Measurements from ENCODE around the gene EBI3. TPM values are rescaled to one million over a fixed set of nuclear protein-coding genes. Genes with fewer than 3 reads are reported as not detected.
A peak's percentile ranks its signal among the peaks of the same experiment; 100 is the strongest.

Gene EBI3
- total RNA-seq, 2 experiments from 2014 or later: not detected

DNA sequence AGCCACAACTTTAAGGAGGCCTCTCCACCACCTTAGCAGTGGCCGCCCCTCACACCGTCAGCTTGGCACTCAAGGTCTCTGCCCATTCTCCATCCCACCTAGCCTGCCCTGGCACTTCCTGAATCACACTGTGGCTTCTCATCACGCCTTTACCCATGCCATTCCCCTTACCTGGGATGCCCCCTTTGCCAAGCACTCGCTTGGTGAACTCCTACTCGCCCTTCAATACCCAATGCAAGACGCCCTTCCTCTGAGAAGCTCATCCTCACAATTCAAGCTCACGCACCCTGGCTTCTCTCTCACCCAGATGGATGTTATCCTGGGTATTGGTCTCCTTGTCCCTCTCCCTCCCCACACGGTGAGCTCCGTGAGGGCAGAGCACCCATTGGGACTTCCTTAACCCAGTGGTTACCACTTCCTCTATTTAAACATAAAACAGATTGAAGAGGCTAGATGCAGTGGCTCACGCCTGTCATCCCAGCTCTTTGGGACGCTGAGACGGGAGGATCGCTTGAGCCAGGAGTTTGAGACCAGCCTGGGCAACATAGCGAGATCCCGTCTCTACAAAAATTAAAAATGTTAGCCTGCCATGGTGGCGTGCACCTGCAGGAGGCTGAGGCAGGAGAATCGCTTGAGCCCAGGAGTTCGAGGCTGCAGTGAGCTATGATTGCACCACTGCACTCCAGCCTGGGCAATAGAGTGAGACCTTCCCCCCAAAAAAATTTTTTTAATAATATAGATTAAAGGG lies 37.1 kb downstream of the EBI3 start:
- ChIA-PET CTCF (ENCODE audit: unreplicated experiment) (interaction anchor here (1.2 kb wide), 1 partner anchor 86 kb away, joined by 8 read pairs; no protein-coding TSS in a partner anchor), POLR2A (interaction anchor here (0.7 to 1.5 kb wide), 4 partner anchors 19 to 260 kb away, joined by 3 to 4 read pairs (median 3); partner anchors contain the start of genes MPND and YJU2)
- no peaks in the 10 kb centered on the region for H3K79me2 ChIP-seq (ENCODE audit: insufficient read depth, low read depth, low read length)
- no peaks in the 10 kb centered on the region for H3K9me2 ChIP-seq (ENCODE audit: insufficient read depth, low read length)
- BruUV-seq (replicated peaks): no TSS peak
- no peaks in the 10 kb centered on the region for H3K4me1 ChIP-seq (ENCODE audit: insufficient read depth, low read length, poor library complexity, severe bottlenecking)
- H3K27ac ChIP-seq (ENCODE audit: low read depth, low read length, poor library complexity, severe bottlenecking): no peak overlapping the region
- H3K36me3 ChIP-seq (ENCODE audit: insufficient read depth, low read length): peaks cover 75% of the 10 kb centered on the region
- H3K4me3 ChIP-seq (ENCODE audit: low read depth, low read length, poor library complexity, severe bottlenecking): no peak overlapping the region
- no peak for DNase-seq (ENCODE audit: low spot score)
- no peak overlapping the region for H3K4me2 ChIP-seq (ENCODE audit: low read length)
- no peak overlapping the region for H2AFZ ChIP-seq (ENCODE audit: low read length)
- no peak for TF ChIP-seq EZH2phosphoT487 (IDR thresholded peaks at IDR 0.05; ENCODE audit: borderline replicate concordance, low read depth, low read length)
- TF ChIP-seq, protein P1, sequence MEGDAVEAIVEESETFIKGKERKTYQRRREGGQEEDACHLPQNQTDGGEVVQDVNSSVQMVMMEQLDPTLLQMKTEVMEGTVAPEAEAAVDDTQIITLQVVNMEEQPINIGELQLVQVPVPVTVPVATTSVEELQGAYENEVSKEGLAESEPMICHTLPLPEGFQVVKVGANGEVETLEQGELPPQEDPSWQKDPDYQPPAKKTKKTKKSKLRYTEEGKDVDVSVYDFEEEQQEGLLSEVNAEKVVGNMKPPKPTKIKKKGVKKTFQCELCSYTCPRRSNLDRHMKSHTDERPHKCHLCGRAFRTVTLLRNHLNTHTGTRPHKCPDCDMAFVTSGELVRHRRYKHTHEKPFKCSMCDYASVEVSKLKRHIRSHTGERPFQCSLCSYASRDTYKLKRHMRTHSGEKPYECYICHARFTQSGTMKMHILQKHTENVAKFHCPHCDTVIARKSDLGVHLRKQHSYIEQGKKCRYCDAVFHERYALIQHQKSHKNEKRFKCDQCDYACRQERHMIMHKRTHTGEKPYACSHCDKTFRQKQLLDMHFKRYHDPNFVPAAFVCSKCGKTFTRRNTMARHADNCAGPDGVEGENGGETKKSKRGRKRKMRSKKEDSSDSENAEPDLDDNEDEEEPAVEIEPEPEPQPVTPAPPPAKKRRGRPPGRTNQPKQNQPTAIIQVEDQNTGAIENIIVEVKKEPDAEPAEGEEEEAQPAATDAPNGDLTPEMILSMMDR (conservative IDR thresholded peaks at IDR 0.05; ENCODE audit: low read length): no peak
- H4K20me1 ChIP-seq (ENCODE audit: insufficient read depth, low read length): no peaks in the 10 kb centered on the region
- intact Hi-C loops (cut with micrococcal nuclease; ENCODE audit: unreplicated experiment): no loop called here
- no peaks in the 10 kb centered on the region for H3K9me3 ChIP-seq (ENCODE audit: low read length)

DNA sequence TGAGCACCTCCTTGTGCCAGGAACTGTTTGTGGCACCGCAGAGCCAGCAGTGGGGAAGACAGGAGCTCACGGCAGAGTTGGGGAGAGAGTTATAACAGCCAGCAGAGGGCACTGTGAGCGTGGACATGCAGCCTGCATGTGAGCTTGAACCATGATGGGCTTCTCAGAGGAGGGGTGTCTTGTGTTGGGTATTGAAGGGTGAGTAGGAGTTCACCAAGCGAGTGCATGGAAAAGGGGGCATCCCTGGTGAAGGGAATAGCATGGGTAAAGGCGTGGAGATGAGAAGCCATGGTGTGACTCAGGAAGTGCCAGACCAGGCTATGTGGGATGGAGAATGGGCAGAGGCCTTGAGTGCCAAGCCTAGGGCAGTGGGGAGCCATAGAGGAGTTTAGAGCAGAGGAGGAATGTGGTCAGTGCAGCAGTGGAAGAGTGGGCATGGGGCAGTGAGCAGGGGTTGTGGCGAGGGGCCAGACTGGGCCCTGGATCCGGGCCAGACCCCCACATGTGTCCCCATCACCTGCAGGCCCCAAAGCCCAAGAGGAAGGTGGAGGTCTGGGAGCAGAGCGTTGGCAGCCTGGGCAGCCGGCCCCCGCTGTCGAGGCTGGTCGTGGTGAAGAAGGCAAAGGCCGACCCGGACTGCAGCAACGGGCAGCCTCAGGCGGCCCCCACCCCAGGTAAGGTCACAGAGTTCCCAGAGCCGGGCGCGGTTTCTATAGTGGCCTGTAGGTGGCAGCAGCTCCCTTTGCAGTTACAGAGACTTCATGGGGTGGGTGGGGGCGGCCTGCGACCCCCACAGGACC lies 38.0 kb downstream of the EBI3 start:
- TF ChIP-seq, protein P1 (conservative IDR thresholded peaks at IDR 0.05; ENCODE audit: low read length): peak; percentile 78
- TF ChIP-seq EZH2phosphoT487 (IDR thresholded peaks at IDR 0.05; ENCODE audit: borderline replicate concordance, low read depth, low read length): no peak
- Histone ChIP-seq H3K4me3 (ENCODE audit: low read depth, low read length, poor library complexity, severe bottlenecking) (no peak overlapping the region), H3K27ac (ENCODE audit: low read depth, low read length, poor library complexity, severe bottlenecking) (no peak overlapping the region), H3K4me1 (ENCODE audit: insufficient read depth, low read length, poor library complexity, severe bottlenecking) (no peaks in the 10 kb centered on the region), H3K79me2 (ENCODE audit: insufficient read depth, low read depth, low read length) (no peaks in the 10 kb centered on the region), H3K9me3 (ENCODE audit: low read length) (no peaks in the 10 kb centered on the region), H3K36me3 (ENCODE audit: insufficient read depth, low read length) (peaks cover 77% of the 10 kb centered on the region), H4K20me1 (ENCODE audit: insufficient read depth, low read length) (no peaks in the 10 kb centered on the region), H3K4me2 (ENCODE audit: low read length) (no peak overlapping the region), H2AFZ (ENCODE audit: low read length) (no peak overlapping the region), H3K9me2 (ENCODE audit: insufficient read depth, low read length) (no peaks in the 10 kb centered on the region)
- POLR2A ChIA-PET: interaction anchor here (0.7 to 1.5 kb wide), 4 partner anchors 20 to 259 kb away, joined by 3 to 4 read pairs (median 3); partner anchors contain the start of genes MPND and YJU2
- intact Hi-C loops (cut with micrococcal nuclease; ENCODE audit: unreplicated experiment): loop anchor here (1.0 kb wide), 1 partner anchor 85 kb away; no protein-coding TSS in a partner anchor
- CTCF ChIA-PET (ENCODE audit: unreplicated experiment): interaction anchor here (0.6 to 1.2 kb wide), 4 partner anchors 28 to 1255 kb away, joined by 5 to 10 read pairs (median 8); partner anchors contain the start of gene MPND
- peak; percentile 75 for DNase-seq (ENCODE audit: low spot score)
- BruUV-seq (replicated peaks): no TSS peak

Measured in OCI-LY7 (cell line).